ENCODE results near the gene LLGL1.

GRCh38 chr17:18238299-18238698 is 12.9 kb downstream of the LLGL1 start:
- TF ChIP-seq CTCF (IDR thresholded peaks at IDR 0.05 in 4 of 5, conservative IDR thresholded peaks at IDR 0.05 in 1 of 5) (no peak), POLR2A (IDR thresholded peaks at IDR 0.05) (no peak)
